WTC11 (cell line): Measurements from ENCODE around the gene SHTN1. TPM values are rescaled to one million over a fixed set of nuclear protein-coding genes. Genes with fewer than 3 reads are reported as not detected.

ENCODE experiments used
- ATAC-seq: fragments of 200-7000 bp; cut with Tn5 transposase; 2 replicates; pipeline ENCODE4 v1.10.0; 2021; ENCODE audit warnings: mild to moderate bottlenecking, moderate library complexity
- CTCF ChIA-PET: fragments of 300-600 bp; sonication (Branson Sonifier 250); formaldehyde crosslinking; loops from one replicate; lab custom pipeline; 2021; ENCODE audit warnings: antibody characterized with exemption; lab: Charles Lee
- POLR2A ChIA-PET: fragments of 350-600 bp; sonication (Branson Sonifier 250); formaldehyde crosslinking; loops from one replicate; lab custom pipeline; 2021; ENCODE audit warnings: antibody characterized with exemption; lab: Charles Lee
- DNase-seq: peaks from one replicate; pipeline ENCODE4 v3.0.0; 2021; ENCODE audit warnings: low spot score
- H3K27ac Mint-ChIP-seq: 2 replicates; pipeline ENCODE4 v1.8.0; 2021; ENCODE audit warnings: mixed read lengths
- H3K27me3 Mint-ChIP-seq: 2 replicates; pipeline ENCODE4 v1.8.0; 2021; ENCODE audit warnings: low read depth, mild to moderate bottlenecking, moderate library complexity, mixed read lengths
- H3K36me3 Mint-ChIP-seq: 2 replicates; pipeline ENCODE4 v1.8.0; 2021; ENCODE audit warnings: mixed read lengths
- H3K4me1 Mint-ChIP-seq: 2 replicates; pipeline ENCODE4 v1.8.0; 2022; ENCODE audit warnings: mixed read lengths
- H3K4me3 Mint-ChIP-seq: 2 replicates; pipeline ENCODE4 v1.8.0; 2021; ENCODE audit warnings: mild to moderate bottlenecking, moderate library complexity, mixed read lengths
- H3K9me3 Mint-ChIP-seq: 2 replicates; pipeline ENCODE4 v1.8.0; 2021; ENCODE audit warnings: mixed read lengths
- ETV6 ChIP-seq: sonication (generic); formaldehyde crosslinking; IDR thresholded peaks from 2 replicates; pipeline ENCODE4 v1.8.1; 2022; ENCODE audit warnings: mild to moderate bottlenecking, missing genetic modification reagents
- GRHL2 ChIP-seq: fragments of 250-450 bp; sonication (Bioruptor Pico); IDR thresholded peaks from 2 replicates; pipeline ENCODE4 v1.8.0; 2022; ENCODE audit warnings: mild to moderate bottlenecking, moderate library complexity; ENCODE audit not compliant: insufficient replicate concordance, severe bottlenecking
- MXD4 ChIP-seq: fragments of 250-450 bp; sonication (Bioruptor Pico); IDR thresholded peaks from 2 replicates; pipeline ENCODE4 v1.8.0; 2021; ENCODE audit warnings: mild to moderate bottlenecking, moderate library complexity, borderline replicate concordance
- NFYB ChIP-seq: sonication (generic); formaldehyde crosslinking; conservative IDR thresholded peaks from 2 replicates; pipeline ENCODE4 v1.8.0; 2022; ENCODE audit warnings: low read depth, missing genetic modification reagents
- NR3C1 ChIP-seq: sonication (generic); formaldehyde crosslinking; conservative IDR thresholded peaks from 2 replicates; pipeline ENCODE4 v1.8.1; 2023; ENCODE audit warnings: low read depth, mild to moderate bottlenecking, missing genetic modification reagents
- PRRX2 ChIP-seq: fragments of 250-450 bp; sonication (Bioruptor Pico); IDR thresholded peaks from 2 replicates; pipeline ENCODE4 v1.8.0; 2021; ENCODE audit warnings: mild to moderate bottlenecking
- SMAD3 ChIP-seq: sonication (generic); formaldehyde crosslinking; IDR thresholded peaks from 2 replicates; pipeline ENCODE4 v1.8.0; 2022; ENCODE audit warnings: missing genetic modification reagents, mild to moderate bottlenecking, borderline replicate concordance
- SP1 ChIP-seq: sonication (generic); formaldehyde crosslinking; conservative IDR thresholded peaks from 2 replicates; pipeline ENCODE4 v1.8.1; 2022; ENCODE audit warnings: missing genetic modification reagents
- TEAD1 ChIP-seq: sonication (generic); formaldehyde crosslinking; IDR thresholded peaks from 2 replicates; pipeline ENCODE4 v1.8.0; 2022; ENCODE audit warnings: mild to moderate bottlenecking, missing genetic modification reagents
- TEAD4 ChIP-seq: sonication (generic); formaldehyde crosslinking; IDR thresholded peaks from 2 replicates; pipeline ENCODE4 v1.8.0; 2022; ENCODE audit warnings: mild to moderate bottlenecking, missing genetic modification reagents
- TP53 ChIP-seq: sonication (generic); formaldehyde crosslinking; IDR thresholded peaks from 2 replicates; pipeline ENCODE4 v1.8.1; 2023; ENCODE audit warnings: mild to moderate bottlenecking, missing genetic modification reagents
- ZBTB21 ChIP-seq: sonication (generic); formaldehyde crosslinking; IDR thresholded peaks from 2 replicates; pipeline ENCODE4 v1.8.1; 2023; ENCODE audit warnings: mild to moderate bottlenecking, missing genetic modification reagents, borderline replicate concordance
- ZNF317 ChIP-seq: sonication (generic); formaldehyde crosslinking; IDR thresholded peaks from 2 replicates; pipeline ENCODE4 v1.8.1; 2023; ENCODE audit warnings: low read depth, mild to moderate bottlenecking, moderate library complexity, missing genetic modification reagents, borderline replicate concordance
- ZNF423 ChIP-seq: fragments of 250-450 bp; sonication (Bioruptor Pico); IDR thresholded peaks from 2 replicates; pipeline ENCODE4 v2.1.2; 2022; ENCODE audit warnings: mild to moderate bottlenecking, moderate library complexity
- ZNF671 ChIP-seq: fragments of 250-450 bp; sonication (Bioruptor Pico); IDR thresholded peaks from 2 replicates; pipeline ENCODE4 v1.8.0; 2021; ENCODE audit warnings: mild to moderate bottlenecking
- total RNA-seq: library from RNA; stranded (reverse); gene quantifications from 3 replicates; pipeline ENCODE4 v1.2.3, GENCODE V29; 2021
- TF ChIP-seq, protein P1 (sequence below): sonication (generic); formaldehyde crosslinking; conservative IDR thresholded peaks from 2 replicates; pipeline ENCODE4 v1.8.1; 2023; ENCODE audit warnings: mild to moderate bottlenecking, low read depth, missing genetic modification reagents, moderate library complexity
- TF ChIP-seq, protein P2 (sequence below): sonication (generic); formaldehyde crosslinking; IDR thresholded peaks from 2 replicates; pipeline ENCODE4 v1.8.0; 2023; ENCODE audit warnings: missing genetic modification reagents, mild to moderate bottlenecking, borderline replicate concordance
- TF ChIP-seq, protein P3 (sequence below): sonication (generic); formaldehyde crosslinking; IDR thresholded peaks from 2 replicates; pipeline ENCODE4 v1.8.0; 2022; ENCODE audit warnings: mild to moderate bottlenecking, missing genetic modification reagents
- TF ChIP-seq, protein P4 (sequence below): sonication (generic); formaldehyde crosslinking; IDR thresholded peaks from 2 replicates; pipeline ENCODE4 v1.8.1; 2022; ENCODE audit warnings: missing genetic modification reagents, borderline replicate concordance
- TF ChIP-seq, protein P5 (sequence below): fragments of 250-450 bp; sonication (Bioruptor Pico); IDR thresholded peaks from 2 replicates; pipeline ENCODE4 v2.1.2; 2022; ENCODE audit warnings: mild to moderate bottlenecking, moderate library complexity

SHTN1 gene
- total RNA-seq, 1 experiment from 2014 or later, result 11.0 TPM

DNA sequence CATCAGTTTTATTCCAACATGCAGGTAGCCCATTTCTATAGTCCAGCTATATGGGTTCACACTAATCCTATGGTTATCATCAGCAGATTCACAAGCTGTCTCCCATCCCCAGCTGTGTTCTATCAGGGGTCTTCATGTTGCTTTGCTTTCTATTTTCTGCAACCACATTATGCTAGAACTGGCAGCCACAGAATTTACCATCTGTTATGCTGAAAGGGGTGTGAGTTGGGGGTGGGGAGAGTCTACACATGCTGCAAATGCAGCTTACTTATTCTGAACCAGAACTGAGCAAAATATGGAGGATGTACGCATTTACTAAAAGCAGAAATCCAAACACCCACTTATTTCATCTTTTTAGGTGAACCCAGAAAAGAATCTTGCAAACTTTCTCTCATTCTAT lies 32.9 kb downstream of the SHTN1 start (continued):
- TF ChIP-seq ZNF423 (no peak), NR3C1 (CRISPR knock-in tag) (no peak), ZNF317 (CRISPR knock-in tag) (no peak), SP1 (no peak), GRHL2 (no peak), TEAD1 (CRISPR knock-in tag) (no peak), PRRX2 (CRISPR knock-in tag) (no peak), TP53 (CRISPR knock-in tag) (no peak), SMAD3 (CRISPR knock-in tag) (no peak), ZNF671 (CRISPR knock-in tag) (no peak)
- TF ChIP-seq, protein P1, sequence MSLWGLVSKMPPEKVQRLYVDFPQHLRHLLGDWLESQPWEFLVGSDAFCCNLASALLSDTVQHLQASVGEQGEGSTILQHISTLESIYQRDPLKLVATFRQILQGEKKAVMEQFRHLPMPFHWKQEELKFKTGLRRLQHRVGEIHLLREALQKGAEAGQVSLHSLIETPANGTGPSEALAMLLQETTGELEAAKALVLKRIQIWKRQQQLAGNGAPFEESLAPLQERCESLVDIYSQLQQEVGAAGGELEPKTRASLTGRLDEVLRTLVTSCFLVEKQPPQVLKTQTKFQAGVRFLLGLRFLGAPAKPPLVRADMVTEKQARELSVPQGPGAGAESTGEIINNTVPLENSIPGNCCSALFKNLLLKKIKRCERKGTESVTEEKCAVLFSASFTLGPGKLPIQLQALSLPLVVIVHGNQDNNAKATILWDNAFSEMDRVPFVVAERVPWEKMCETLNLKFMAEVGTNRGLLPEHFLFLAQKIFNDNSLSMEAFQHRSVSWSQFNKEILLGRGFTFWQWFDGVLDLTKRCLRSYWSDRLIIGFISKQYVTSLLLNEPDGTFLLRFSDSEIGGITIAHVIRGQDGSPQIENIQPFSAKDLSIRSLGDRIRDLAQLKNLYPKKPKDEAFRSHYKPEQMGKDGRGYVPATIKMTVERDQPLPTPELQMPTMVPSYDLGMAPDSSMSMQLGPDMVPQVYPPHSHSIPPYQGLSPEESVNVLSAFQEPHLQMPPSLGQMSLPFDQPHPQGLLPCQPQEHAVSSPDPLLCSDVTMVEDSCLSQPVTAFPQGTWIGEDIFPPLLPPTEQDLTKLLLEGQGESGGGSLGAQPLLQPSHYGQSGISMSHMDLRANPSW, result no peak
- TF ChIP-seq, protein P2, sequence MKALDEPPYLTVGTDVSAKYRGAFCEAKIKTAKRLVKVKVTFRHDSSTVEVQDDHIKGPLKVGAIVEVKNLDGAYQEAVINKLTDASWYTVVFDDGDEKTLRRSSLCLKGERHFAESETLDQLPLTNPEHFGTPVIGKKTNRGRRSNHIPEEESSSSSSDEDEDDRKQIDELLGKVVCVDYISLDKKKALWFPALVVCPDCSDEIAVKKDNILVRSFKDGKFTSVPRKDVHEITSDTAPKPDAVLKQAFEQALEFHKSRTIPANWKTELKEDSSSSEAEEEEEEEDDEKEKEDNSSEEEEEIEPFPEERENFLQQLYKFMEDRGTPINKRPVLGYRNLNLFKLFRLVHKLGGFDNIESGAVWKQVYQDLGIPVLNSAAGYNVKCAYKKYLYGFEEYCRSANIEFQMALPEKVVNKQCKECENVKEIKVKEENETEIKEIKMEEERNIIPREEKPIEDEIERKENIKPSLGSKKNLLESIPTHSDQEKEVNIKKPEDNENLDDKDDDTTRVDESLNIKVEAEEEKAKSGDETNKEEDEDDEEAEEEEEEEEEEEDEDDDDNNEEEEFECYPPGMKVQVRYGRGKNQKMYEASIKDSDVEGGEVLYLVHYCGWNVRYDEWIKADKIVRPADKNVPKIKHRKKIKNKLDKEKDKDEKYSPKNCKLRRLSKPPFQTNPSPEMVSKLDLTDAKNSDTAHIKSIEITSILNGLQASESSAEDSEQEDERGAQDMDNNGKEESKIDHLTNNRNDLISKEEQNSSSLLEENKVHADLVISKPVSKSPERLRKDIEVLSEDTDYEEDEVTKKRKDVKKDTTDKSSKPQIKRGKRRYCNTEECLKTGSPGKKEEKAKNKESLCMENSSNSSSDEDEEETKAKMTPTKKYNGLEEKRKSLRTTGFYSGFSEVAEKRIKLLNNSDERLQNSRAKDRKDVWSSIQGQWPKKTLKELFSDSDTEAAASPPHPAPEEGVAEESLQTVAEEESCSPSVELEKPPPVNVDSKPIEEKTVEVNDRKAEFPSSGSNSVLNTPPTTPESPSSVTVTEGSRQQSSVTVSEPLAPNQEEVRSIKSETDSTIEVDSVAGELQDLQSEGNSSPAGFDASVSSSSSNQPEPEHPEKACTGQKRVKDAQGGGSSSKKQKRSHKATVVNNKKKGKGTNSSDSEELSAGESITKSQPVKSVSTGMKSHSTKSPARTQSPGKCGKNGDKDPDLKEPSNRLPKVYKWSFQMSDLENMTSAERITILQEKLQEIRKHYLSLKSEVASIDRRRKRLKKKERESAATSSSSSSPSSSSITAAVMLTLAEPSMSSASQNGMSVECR (CRISPR knock-in tag), result no peak

DNA sequence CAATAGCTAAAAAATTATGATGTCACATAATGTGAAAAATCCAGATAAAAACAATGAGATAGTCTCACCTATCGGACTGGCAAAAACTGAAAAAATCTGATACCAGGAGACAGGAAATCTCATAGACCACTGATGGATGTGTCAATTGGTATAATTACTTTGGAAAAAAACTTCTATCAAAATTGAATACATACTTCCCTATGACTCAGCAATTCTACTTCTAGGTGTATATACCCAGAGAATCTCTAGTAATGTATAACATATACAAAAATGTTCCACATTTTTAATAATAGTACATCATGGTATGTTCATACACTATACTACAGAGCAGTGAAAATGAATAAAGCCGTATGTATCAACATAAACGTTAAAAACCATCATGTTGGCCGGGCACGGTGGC lies 34.9 kb downstream of the SHTN1 start:
- ATAC-seq (no peak), DNase-seq (no peak)
- ChIA-PET POLR2A (no interaction called here), CTCF (no interaction called here)
- Mint-ChIP-seq H3K27ac (no peak overlapping the region), H3K27me3 (no peaks in the 10 kb centered on the region), H3K36me3 (0 out of 2 replicates have a peak, but pooled peaks cover 5% of the 10 kb centered on the region), H3K4me1 (peaks cover 14% of the 10 kb centered on the region), H3K9me3 (peaks cover 9% of the 10 kb centered on the region; the same call in 1 of the 2 replicates), H3K4me3 (no peak overlapping the region)
- TF ChIP-seq ZNF671 (CRISPR knock-in tag), result no peak
- TF ChIP-seq, protein P3, sequence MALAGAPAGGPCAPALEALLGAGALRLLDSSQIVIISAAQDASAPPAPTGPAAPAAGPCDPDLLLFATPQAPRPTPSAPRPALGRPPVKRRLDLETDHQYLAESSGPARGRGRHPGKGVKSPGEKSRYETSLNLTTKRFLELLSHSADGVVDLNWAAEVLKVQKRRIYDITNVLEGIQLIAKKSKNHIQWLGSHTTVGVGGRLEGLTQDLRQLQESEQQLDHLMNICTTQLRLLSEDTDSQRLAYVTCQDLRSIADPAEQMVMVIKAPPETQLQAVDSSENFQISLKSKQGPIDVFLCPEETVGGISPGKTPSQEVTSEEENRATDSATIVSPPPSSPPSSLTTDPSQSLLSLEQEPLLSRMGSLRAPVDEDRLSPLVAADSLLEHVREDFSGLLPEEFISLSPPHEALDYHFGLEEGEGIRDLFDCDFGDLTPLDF (CRISPR knock-in tag), result no peak
- TF ChIP-seq ZBTB21, result no peak
- no peak for TF ChIP-seq GRHL2
- TF ChIP-seq, protein P4, sequence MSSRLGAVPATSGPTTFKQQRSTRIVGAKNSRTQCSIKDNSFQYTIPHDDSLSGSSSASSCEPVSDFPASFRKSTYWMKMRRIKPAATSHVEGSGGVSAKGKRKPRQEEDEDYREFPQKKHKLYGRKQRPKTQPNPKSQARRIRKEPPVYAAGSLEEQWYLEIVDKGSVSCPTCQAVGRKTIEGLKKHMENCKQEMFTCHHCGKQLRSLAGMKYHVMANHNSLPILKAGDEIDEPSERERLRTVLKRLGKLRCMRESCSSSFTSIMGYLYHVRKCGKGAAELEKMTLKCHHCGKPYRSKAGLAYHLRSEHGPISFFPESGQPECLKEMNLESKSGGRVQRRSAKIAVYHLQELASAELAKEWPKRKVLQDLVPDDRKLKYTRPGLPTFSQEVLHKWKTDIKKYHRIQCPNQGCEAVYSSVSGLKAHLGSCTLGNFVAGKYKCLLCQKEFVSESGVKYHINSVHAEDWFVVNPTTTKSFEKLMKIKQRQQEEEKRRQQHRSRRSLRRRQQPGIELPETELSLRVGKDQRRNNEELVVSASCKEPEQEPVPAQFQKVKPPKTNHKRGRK, result no peak
- TF ChIP-seq, protein P2 (CRISPR knock-in tag), result no peak
- TF ChIP-seq MXD4 (CRISPR knock-in tag), result no peak
- TF ChIP-seq NFYB (CRISPR knock-in tag), result no peak
- TF ChIP-seq, protein P5, sequence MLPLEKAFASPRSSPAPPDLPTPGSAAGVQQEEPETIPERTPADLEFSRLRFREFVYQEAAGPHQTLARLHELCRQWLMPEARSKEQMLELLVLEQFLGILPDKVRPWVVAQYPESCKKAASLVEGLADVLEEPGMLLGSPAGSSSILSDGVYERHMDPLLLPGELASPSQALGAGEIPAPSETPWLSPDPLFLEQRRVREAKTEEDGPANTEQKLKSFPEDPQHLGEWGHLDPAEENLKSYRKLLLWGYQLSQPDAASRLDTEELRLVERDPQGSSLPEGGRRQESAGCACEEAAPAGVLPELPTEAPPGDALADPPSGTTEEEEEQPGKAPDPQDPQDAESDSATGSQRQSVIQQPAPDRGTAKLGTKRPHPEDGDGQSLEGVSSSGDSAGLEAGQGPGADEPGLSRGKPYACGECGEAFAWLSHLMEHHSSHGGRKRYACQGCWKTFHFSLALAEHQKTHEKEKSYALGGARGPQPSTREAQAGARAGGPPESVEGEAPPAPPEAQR (CRISPR knock-in tag), result no peak
- no peak for TF ChIP-seq ETV6 (CRISPR knock-in tag)
- TF ChIP-seq TEAD4, result no peak
